HG02623 (cell line): ENCODE results near the gene ATP6V0E1.

Experiments used
- ATAC-seq: cut with Tn5 transposase; IDR thresholded peaks from one replicate; pipeline ENCODE4 v1.9.1; 2021; ENCODE audit warnings: moderate library complexity; ENCODE audit not compliant: unreplicated experiment

ATP6V0E1 gene

DNA sequence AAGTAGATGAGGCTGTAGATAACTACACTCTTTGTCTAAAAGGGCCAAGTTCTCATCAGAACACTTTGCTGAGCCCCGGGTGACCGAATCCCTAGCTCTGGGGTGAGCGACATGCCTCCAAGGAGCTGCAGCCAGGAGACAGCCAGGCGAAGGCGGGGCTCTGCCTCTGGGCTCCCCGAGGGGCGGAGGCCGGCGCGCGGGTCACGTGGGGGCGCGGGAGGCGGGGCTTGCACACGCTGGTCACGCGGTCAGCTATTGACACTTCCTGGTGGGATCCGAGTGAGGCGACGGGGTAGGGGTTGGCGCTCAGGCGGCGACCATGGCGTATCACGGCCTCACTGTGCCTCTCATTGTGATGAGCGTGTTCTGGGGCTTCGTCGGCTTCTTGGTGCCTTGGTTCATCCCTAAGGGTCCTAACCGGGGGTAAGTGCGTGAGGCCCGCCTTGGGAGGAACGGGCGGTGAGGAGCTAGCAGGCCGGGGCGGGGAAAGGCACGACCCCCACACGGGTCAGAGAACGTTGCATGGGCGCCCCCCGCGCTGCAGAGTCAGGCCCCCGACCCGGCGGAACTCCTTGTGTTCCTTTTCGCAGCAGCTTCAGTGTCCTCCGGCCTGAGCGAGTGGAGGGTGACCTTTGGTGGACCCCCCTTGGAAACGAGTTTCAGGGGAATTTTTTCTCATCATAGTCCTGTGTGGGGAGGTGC, at the start of gene ATP6V0E1:
ATP6V0E1 (plus strand) TSS at position 230 of the 702 bp plus-strand sequence; CDS start at position 320, 90 bp downstream.
- ATAC-seq: peak; percentile 87

DNA sequence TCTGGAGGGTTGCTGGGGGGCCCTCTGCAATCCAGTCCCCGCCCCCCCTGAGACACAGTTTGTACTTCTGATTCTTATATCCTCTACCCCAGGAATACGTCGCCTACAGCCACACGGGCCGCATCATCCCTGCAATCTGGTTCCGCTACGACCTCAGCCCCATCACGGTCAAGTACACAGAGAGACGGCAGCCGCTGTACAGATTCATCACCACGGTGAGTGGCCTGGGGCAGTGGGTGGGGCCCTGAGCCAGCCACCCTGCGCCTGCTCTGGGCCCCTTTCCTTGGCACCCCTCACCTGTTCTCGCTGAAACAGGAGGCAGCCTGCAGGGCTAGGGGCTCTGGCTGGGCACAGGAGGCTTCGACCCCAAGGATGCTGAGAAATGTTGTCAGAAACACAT, 48.5 kb upstream of the ATP6V0E1 start:
- no peak for ATAC-seq

DNA sequence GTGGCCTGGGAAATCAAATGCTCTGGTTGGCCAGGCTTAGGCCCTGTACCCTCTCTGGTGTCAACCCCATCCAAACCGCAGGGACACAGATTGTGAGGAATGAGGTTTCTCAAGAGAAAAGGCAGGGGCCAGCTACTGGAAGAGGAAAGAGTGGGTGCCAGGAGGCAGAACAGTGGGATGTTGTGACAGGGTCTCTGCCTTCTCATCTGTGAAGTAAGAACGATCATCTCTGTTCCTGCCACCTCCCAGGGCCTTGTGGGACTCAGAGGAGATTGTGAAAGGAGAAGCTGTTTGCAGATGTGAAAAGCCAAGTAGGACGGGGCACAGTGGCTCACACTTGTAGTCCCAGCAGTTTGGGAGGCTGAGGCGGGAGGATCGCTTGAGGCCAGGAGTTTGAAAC, 47.2 kb upstream of the ATP6V0E1 start:
- ATAC-seq: no peak

DNA sequence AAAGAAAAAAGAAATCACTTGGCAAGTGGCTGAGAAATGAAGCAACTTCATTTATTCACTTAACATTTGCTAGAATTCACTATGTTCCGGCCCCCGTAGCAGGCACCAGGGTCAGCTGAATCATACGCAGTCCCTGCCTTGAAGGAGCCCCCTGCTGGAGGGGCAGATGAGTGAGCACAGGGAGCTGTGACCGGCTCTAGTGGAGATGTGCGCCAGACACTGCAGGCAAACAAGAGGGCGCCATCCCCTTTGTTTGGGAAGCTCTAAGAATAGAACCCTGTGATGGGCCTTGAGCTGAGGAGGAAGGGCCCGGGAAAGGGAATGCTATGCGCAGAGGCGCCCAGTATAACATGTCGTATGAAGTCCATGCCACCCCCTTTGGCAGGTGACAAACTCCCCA, 44.5 kb upstream of the ATP6V0E1 start:
- no peak for ATAC-seq

DNA sequence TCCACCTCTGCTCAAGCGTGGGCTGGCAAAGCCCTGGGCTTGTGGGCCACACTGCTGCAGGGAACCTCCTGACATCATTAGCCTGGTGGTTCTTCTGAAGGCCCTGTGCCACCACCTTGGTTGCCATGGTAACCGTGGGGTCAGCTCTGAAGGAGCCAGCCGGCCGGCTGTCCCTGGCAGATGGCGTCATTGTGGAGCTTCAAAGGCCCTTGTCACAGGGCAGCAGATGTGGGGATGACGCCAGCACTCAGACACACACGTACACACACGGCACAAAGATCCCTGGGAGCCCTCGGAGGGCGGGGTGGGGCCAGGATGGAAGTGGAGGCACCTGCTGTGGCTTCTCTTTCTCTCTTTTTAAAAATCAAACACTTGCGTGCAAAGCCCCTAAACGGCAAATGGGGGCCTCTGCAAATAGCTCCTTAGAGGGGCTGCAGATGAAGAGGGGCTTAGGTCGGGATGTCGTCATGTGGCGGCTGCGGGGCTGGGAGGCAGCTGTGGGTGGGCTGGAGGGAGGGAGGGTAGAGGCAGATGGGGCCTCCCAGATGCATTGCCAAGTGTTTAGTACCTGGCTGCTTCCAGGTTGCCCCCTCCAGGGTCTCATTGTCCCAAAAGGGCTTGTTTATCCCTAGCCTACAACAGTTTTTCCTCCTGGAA, 43.8 kb upstream of the ATP6V0E1 start:
- no peak for ATAC-seq

DNA sequence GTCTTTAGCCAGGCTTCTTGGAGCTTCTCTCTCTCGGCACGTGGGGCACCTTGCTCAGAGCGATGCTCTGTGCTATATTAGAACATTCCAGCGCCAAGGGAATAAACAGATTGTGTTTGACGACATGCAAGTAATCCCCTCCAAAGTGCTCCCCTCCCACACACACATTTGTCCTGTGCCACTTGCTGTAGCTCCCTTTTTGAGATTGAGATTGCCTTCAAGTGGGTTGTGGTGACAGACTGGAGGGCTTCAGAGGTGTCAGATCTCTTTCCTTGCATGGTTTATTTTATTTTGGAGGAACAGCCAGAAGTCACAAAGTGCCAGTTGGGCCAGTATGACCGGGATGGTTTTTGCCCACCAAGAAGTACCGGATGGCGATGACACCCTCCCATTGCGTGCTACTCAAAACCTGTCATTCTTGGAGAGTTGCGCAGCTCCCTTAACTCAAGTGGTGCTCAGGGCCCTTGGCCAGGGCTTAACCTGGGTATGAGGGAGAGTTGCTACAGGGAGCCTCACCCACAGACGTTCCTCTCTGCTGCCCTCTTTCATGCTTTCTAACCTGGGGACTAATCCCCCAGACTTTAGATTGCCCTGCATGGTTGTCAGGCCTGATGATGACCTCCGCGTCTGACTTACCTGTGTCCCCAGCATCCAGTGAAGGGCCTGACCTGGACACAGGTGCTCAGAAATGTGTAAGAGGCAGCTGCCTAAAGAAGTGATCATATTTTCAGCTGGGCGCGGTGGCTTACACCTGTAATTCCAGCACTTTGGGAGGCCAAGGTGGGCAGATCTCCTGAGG, 43.1 kb upstream of the ATP6V0E1 start:
- no peak for ATAC-seq

DNA sequence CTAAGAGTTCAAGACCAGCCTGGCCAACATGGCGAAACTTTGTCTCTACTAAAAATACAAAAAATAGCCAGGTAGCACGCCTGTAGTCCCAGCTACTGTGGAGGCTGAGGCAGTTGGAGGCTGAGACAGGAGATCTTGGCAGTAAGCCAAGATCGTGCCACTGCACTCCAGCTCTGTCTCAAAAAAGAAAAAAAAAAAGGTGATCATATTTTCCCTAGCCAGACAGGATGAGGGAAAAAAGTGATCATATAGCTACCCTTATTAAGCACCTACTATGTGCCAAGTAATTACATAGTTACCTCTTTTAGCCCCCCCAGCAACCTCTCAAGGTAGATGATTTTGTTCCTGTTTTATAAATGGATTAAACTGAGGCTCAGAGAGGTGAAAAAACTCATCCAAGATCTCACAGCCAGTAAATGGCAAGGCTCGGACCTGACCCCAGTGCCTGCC, 42.5 kb upstream of the ATP6V0E1 start:
- no peak for ATAC-seq

DNA sequence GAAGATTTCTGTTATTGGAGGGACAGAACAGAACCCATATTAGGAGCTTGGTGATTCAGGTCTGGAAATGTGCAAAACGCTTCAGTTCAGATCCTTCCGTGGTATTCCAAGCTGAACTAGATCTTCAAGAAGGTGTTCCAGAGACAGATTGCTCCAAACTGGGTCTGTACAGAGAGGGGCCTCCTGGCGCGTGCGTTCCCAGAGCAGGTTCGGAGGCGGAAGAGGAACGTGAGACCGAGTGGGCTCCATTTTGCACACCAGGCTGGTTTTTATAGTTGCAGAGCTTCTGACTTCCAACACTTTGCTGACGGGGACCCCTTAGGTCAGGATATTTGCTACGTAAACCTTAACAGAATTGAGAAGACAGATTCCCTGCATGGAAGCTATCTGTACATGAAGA, 41.0 kb upstream of the ATP6V0E1 start:
- ATAC-seq: no peak

DNA sequence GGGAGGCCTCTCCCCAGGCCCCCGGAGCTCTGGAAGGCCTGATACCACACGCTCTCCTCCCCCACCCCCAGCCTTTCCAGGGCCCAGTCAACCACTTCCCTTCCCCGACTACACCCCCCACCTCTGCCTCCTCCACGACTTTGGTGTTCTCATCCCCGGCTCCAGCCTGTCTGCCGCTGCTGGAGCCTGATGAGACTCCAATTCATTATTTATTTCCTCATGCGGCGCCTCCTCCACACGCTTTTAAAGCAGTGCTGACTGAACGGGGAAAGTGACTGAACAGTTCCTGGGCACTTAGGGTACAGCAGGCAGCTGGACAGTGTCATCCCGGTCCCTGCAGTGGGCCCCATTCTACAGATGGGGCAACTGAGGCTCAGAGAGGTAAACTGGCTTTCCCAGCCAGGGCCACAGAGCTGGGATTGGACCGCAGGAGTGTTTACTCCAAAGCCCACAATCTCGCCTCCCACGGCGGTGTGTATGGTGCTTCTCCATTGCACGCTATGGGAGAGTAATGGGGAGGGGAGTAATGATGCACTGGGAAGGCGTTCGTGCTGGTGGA, 40.2 kb upstream of the ATP6V0E1 start:
- no peak for ATAC-seq

DNA sequence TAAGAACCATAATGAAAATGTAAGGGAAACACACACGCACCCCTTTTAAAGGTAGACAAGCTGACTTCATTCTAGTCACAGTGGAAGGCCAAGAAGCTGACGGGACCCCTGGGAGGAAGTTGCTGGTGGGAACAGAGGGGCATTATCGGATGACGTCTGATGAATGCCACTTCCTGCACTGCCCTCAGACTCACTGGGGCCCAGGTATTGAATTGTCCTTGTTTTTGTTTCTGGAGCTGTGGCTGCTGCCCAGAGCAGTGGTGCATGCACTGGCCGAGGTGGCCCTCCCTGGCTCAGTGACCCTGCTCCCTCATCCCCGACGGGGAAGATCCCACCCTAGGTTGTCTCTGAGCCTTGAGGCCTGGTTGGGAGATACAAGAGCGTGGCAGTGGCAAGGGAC, 39.7 kb upstream of the ATP6V0E1 start:
- no peak for ATAC-seq

DNA sequence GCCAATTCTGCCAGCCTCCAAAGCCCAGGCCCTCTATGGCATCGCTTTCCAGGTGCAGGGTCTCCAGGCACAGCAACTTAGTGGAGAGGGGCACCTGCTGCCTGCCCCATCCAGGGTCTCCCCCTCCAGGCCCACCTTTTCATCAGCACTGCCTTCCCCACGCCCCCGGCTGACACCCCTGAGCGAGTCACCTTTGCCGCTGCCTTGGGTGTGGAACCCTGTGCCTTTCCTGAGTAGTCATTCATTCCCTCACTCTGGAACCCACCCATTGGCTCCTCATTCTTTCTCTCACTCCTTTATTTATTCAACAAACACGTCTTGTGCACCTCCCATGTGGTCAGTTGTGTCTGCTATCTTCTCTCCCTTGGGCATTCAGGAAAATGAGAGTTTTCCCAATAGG, 38.8 kb upstream of the ATP6V0E1 start:
- no peak for ATAC-seq

DNA sequence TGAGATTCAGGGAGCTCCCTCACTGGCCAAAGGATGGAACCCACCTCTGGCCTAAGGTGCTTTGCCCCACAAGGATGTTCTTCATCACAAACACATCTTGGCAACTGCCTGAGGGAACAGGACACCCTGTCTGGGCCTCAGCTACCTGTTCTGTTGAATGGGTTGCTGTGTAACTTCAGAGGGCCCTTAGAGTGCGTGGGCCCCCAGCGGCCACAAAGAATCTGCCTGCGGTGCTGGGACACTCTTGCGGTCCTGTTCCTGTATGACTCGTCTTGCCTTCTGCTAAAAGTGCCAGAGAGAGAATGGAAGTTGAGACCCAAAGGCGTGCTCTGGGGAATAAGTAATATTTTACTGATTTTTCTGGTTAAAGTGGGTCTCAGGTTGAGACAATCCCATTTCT, 38.4 kb upstream of the ATP6V0E1 start:
- ATAC-seq: no peak

DNA sequence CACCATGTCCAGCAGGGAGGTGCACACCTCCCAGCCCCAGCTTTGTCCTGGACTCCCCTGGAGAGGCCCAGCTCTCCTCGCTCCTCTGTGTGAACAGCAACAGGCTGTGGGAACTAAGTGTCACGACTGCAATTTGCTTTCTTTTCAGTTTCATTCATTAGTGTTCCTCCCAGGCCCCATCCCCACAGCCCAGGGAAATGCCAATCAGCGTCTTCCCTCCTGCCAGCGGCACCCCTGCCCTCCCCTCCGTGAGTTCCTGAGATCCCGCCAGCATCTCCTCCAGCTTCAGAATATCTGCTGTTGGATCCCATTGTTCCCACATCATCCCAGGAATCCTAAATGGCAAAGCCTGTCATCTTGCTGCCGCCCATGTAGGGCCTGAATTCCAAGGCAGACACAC, 37.4 kb upstream of the ATP6V0E1 start:
- ATAC-seq: no peak

DNA sequence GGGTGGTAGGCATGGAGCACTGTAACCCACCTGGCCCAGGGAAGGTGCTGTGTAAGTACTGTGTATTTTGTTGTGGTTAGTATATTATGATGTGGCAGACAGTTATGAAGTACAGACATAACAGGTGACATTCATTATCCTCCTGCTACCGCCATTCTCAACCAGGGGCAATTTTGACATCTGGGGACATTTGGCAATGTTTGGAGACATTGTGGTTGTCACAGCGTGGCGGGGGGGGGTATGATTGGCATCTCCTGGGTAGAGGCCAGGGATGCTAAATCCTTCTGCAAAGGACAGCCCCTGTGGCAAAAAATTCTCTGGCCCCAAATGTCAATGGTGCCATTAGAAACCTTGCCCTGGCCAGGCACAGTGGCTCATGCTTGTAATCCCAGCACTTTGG, 34.1 kb upstream of the ATP6V0E1 start:
- no peak for ATAC-seq

DNA sequence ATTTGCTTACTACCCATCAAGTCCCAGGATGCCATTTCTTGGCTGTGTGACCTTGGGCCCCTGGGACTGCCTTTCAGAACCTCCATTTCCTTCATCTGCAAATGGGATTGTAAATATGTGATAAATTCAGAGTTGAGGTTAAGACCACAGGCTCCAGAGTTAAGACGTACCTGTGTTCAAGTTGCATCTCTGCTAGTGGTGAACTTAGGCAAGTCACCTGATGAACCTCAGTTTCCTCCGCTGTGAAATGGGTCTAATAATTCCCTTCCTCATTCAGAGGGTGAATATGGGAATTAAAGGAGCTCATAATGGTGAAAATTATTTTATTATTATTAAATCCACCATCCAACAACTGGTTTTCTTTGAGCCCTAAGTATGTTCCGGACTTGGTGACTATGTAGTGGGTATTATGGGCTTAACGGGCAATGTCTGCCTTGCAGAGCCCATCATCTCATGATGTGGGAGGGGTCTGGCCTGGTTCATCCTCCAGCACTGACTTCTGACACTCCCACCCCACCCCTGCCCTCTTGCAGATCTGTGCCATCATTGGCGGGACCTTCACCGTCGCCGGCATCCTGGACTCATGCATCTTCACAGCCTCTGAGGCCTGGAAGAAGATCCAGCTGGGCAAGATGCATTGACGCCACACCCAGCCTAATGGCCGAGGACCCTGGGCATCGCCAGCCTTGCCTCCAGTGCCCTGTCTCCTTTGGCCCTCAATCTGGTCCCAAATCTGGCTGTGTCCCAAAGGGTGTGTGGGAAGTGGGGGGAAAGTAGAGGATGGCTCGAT, 33.2 kb upstream of the ATP6V0E1 start:
- no peak for ATAC-seq

DNA sequence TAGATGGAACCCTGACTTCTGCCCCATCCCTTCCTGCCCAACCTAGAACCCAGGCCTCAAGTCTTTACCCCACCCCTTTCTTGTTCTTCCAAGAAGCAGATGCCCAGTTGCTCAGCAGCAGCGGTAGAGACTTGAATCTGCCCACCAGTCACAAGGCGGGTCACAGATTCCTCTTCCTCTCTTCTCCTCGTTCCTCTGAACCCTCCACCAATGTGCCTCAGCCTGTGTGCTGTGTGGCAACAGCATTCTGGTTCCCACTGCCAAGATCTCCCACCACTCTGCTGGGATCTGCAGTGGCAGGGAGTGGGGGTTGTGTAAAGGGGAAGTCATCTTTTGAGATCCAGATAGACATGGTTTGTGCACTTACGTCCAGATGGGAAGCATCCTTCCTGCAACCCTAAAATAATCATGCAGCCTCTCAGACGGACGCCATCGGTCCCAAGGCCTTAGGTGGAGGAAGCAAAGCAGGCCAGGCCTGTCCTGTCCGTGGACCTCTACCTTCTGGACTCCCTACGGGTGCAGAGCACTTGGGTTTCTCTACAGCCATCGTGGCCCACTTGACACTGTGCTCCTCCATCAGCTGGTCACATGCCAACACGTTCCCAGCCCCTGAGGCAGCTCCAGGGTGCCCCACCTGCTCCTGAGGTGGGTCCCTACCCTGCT, 32.1 kb upstream of the ATP6V0E1 start:
- ATAC-seq: no peak

DNA sequence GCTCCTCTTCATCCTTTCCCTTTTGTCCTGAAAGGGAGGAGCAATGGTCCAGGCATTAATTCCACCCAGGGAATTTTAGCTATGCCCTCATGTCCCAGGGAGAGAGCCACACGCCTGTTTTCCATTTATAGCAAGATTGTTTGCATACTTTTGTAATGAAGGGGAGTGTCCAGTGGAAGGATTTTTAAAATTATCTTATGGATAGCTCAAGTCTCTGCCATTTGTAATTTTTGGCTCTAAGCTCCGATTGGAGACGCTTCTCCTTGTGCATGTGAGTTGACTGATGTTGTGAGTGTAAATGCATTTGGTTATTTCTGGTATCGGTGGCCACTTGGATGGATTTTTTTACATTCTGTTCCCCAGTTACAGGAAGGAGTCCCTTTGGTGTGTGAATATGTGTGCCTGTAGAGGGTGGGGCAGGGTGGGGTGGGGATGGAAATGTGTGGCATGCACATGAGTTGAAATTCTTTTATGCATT, 31.5 kb upstream of the ATP6V0E1 start:
- no peak for ATAC-seq

DNA sequence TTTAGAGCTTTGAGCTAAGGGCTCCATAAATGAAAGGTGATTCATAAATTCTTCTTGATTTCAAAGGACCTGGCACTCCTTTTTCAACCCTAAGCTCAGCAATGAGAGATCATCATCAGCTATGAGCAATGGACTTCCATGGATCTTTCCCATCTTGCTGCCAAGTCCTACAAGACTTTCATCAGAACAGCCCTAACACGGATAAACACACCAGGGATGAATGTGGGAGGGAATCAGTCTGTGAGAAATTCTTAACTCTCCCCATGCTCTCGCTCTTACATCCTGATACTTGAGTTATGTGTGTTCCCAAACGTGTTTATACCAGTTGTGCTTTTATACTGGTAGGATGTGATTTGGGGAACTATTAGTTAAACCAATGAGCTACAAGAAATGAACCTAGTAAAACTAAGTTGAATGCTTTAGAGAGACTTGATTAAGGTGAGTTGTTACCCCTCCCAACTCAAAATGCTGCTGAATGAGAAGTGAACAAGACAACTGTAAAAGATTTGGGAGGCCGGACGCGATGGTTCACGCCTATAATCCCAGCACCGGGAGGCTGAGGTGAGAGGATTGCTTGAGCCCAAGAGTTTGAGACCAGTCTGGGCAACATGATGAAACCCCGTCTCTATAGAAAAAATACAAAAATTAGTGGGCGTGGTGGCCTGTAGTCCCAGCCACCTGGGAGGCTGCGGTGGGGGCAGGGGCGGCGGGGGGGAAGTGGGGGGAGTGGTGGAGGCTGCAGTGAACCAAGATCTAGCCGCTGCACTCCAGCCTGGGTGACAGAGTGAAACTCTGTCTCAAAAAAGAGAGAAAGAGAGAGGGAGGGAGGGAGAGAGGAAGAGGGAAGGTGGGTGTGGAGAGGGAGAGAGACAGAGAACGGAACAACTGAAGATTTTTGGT, 29.5 kb upstream of the ATP6V0E1 start:
- ATAC-seq: no peak

DNA sequence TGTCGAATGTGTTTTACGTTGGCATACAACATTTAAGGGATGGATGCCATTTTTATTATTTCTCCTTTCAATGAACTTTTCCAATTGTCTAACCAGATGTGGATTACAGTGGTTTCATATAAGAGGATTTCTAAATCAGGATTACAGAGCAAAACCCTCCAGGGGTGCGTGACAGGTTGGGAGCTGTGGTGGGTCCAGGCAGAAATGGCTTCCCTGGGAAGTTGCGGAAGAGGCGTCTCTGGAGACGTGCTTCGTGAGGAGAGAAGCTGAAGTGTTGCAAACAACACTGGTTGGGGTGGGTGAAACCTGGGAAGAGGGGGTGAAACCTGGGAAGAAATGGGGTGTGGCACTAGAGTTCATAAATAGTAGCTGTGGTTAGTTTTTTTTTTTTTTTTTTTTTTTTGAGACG, 28.8 kb upstream of the ATP6V0E1 start:
- no peak for ATAC-seq
